A673 (cell line): ENCODE measurements around the gene RIGI.

Source experiments
- EZH2 ChIP-seq: fragments of 200-600 bp; sonication (generic); IDR thresholded peaks from 2 replicates; pipeline ENCODE4 v1.6.1; 2017; ENCODE audit warnings: borderline replicate concordance, low read depth, mild to moderate bottlenecking, mixed read lengths, antibody characterized with exemption, low read length; ENCODE audit not compliant: poor library complexity, severe bottlenecking
- TF ChIP-seq, protein P1 (sequence below): fragments of 300-800, 200-600 bp; sonication (generic); conservative IDR thresholded peaks from 2 replicates; pipeline ENCODE4 v1.5.1; 2017; ENCODE audit warnings: low read depth, mild to moderate bottlenecking, antibody characterized with exemption, low read length, moderate library complexity, mixed read lengths

GRCh38 chr9:32573821-32574220 is 47.8 kb upstream of the RIGI start:
- TF ChIP-seq, protein P1, sequence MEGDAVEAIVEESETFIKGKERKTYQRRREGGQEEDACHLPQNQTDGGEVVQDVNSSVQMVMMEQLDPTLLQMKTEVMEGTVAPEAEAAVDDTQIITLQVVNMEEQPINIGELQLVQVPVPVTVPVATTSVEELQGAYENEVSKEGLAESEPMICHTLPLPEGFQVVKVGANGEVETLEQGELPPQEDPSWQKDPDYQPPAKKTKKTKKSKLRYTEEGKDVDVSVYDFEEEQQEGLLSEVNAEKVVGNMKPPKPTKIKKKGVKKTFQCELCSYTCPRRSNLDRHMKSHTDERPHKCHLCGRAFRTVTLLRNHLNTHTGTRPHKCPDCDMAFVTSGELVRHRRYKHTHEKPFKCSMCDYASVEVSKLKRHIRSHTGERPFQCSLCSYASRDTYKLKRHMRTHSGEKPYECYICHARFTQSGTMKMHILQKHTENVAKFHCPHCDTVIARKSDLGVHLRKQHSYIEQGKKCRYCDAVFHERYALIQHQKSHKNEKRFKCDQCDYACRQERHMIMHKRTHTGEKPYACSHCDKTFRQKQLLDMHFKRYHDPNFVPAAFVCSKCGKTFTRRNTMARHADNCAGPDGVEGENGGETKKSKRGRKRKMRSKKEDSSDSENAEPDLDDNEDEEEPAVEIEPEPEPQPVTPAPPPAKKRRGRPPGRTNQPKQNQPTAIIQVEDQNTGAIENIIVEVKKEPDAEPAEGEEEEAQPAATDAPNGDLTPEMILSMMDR, result no peak
- TF ChIP-seq EZH2, result no peak
